K562 (cell line): Measurements from ENCODE around the gene ZFYVE21.

Source experiments
- ATF1 ChIP-seq, 2 experiments: fragments of 450-650 bp in 1 of 2; IDR thresholded peaks; 2 replicates each; pipeline ENCODE4 v1.6.1; 2016; ENCODE audit warnings: missing compliant biosample characterization in 1 of 2, missing genetic modification characterization in 1 of 2
- HDAC6 ChIP-seq: IDR thresholded peaks from 2 replicates; pipeline ENCODE4 v1.6.1; 2012; ENCODE audit warnings: low read depth, mild to moderate bottlenecking, control low read depth, inconsistent platforms, low read length, moderate library complexity
- KLF10 ChIP-seq: fragments of 250-450 bp; sonication (Bioruptor Pico); IDR thresholded peaks from 2 replicates; pipeline ENCODE4 v1.6.1; 2021; ENCODE audit warnings: matching md5 sums
- POLR2A ChIP-seq: fragments of 450-650 bp; conservative IDR thresholded peaks from 2 replicates; pipeline ENCODE4 v1.6.1; 2016
- SNRNP70 ChIP-seq: fragments of 200-400 bp; formaldehyde crosslinking; optimal IDR thresholded peaks from 2 replicates; pipeline ENCODE3; 2017; ENCODE audit warnings: low read depth, low read length
- SRSF7 ChIP-seq: fragments of 200-400 bp; formaldehyde crosslinking; optimal IDR thresholded peaks from 2 replicates; pipeline ENCODE3; 2017; ENCODE audit warnings: mild to moderate bottlenecking, low read depth, low read length
- TAF1 ChIP-seq: IDR thresholded peaks from 2 replicates; pipeline ENCODE4 v1.6.1; 2011; ENCODE audit warnings: mild to moderate bottlenecking, low read length, moderate library complexity; ENCODE audit not compliant: insufficient read depth, control insufficient read depth, severe bottlenecking; ENCODE audit errors: extremely low read depth
- TCF7 ChIP-seq: sonication (generic); IDR thresholded peaks from 2 replicates; pipeline ENCODE4 v1.6.1; 2016; ENCODE audit warnings: antibody characterized with exemption, borderline replicate concordance
- ZNF347 ChIP-seq: fragments of 450-650 bp; formaldehyde crosslinking; IDR thresholded peaks from 2 replicates; pipeline ENCODE4 v1.4.0; 2020; ENCODE audit warnings: low read depth, mild to moderate bottlenecking, moderate library complexity
- ZNF384 ChIP-seq: IDR thresholded peaks from 2 replicates; pipeline ENCODE4 v1.6.1; 2012; ENCODE audit warnings: low read depth, low read length, improper control_type of control experiment
- ZNF644 ChIP-seq: fragments of 200-800 bp; sonication (Bioruptor generic); IDR thresholded peaks from 2 replicates; pipeline ENCODE4 v1.6.1; 2016; ENCODE audit warnings: low read depth, missing genetic modification characterization, missing compliant biosample characterization
- TF ChIP-seq, protein P1 (sequence below), 3 experiments: IDR thresholded peaks in 2 of 3; conservative IDR thresholded peaks in 1 of 3; 2 replicates each; pipeline ENCODE4 v1.5.1; 2011 to 2012; ENCODE audit warnings: low read length in 3 of 3, mild to moderate bottlenecking in 3 of 3, control low read depth in 2 of 3, improper control_type of control experiment in 1 of 3, inconsistent platforms in 1 of 3, low read depth in 1 of 3, mixed read lengths in 1 of 3, moderate library complexity in 1 of 3; ENCODE audit not compliant: insufficient read depth in 2 of 3

DNA sequence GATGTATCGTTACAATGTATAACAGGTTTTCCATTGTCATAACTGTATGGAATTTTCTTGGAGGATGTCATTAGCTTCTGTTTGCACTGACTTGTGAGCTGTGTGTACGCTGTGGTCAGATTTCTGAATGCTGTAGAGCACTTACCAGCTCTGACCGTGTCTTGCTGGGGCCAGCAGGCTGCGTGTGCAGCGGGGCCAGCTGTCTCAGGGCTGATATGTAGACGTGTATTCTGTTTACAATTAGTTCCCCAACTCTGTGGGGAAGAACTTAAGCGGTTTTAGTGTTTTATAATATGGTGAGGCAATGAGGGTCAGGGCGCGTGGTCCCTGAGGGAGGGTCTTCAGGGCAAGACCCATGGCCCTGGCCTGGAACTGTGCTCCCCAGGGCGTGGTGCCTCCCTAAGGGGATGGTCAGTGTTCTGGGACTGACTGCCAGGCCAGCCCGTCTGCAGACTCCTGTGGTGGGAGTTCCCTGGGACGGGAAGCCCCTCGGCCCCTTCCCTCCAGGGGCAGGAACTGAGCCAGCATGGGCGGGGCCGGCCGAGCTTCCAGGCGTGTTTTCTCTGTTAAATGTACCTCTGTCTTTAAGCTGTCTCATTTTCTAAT, 19.0 kb upstream of the ZFYVE21 start:
- TF ChIP-seq ZNF384 (no peak), ZNF347 (no peak), ATF1 (CRISPR knock-in tag; IDR thresholded peaks at IDR 0.05) (no peak), ATF1 (tag; IDR thresholded peaks at IDR 0.05) (no peak), TCF7 (no peak), POLR2A (no peak; the same call in 1 of the 2 replicates), HDAC6 (no peak), ZNF644 (no peak), TAF1 (no peak), SRSF7 (no peak), KLF10 (CRISPR knock-in tag) (no peak), SNRNP70 (no peak)
- TF ChIP-seq, protein P1, sequence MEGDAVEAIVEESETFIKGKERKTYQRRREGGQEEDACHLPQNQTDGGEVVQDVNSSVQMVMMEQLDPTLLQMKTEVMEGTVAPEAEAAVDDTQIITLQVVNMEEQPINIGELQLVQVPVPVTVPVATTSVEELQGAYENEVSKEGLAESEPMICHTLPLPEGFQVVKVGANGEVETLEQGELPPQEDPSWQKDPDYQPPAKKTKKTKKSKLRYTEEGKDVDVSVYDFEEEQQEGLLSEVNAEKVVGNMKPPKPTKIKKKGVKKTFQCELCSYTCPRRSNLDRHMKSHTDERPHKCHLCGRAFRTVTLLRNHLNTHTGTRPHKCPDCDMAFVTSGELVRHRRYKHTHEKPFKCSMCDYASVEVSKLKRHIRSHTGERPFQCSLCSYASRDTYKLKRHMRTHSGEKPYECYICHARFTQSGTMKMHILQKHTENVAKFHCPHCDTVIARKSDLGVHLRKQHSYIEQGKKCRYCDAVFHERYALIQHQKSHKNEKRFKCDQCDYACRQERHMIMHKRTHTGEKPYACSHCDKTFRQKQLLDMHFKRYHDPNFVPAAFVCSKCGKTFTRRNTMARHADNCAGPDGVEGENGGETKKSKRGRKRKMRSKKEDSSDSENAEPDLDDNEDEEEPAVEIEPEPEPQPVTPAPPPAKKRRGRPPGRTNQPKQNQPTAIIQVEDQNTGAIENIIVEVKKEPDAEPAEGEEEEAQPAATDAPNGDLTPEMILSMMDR (IDR thresholded peaks at IDR 0.05 in 2 of 3, conservative IDR thresholded peaks at IDR 0.05 in 1 of 3; ENCODE audit: insufficient read depth in 2 of 3, low read depth in 1 of 3, low read length in 3 of 3), result no peak
